ENCODE results near the gene TSPAN9. TPM values are rescaled to one million over a fixed set of nuclear protein-coding genes. Genes with fewer than 3 reads are reported as not detected.

Gene TSPAN9
- total and polyA plus RNA-seq, 2 donors from 2014 or later = 62.4 to 81.6 TPM

DNA sequence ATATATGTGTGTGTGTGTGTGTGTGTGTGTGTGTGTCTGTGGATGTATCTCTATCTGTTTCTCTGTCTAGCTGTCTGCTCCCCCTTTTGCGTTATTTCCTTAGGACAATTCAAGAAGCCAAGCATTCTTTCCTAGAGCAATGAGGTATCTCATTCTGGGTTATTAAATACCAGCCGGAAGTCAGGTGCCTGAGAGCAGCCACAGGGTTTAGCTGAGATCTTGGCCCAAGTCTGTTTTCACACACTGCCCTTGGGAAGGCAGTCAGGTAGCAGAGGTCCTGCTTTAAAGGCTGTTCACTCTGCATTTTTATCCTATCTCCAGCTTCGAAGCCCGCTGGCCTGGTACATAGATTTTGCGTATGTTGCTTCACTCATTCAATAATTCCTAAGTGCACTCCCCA is 76.8 kb downstream of the TSPAN9 start:
- intact Hi-C loops (cut with DNase I) = no loop called here
- Histone ChIP-seq H3K4me3 (ENCODE audit: low read length in 3 of 3) (no peak overlapping the region), H3K27me3 (ENCODE audit: control insufficient read depth, insufficient read depth, low read length) (no peaks in the 10 kb centered on the region), H3K27ac (ENCODE audit: low read depth in 2 of 2, low read length in 2 of 2) (no peak overlapping the region), H3K9me3 (ENCODE audit: control insufficient read depth in 2 of 3, insufficient read depth in 1 of 3, low read length in 3 of 3) (no peaks in the 10 kb centered on the region), H3K4me1 (ENCODE audit: control insufficient read depth in 2 of 3, insufficient read depth in 2 of 3, low read depth in 1 of 3, low read length in 3 of 3) (peaks cover 0 to 52% (median 41%) of the 10 kb centered on the region in 3 donors), H3K36me3 (ENCODE audit: control insufficient read depth in 2 of 3, insufficient read depth in 3 of 3, low read length in 3 of 3) (peaks cover 0 to 2% (median 0%) of the 10 kb centered on the region in 3 donors), H3K9ac (ENCODE audit: low read length in 3 of 3) (no peak overlapping the region)
- DNase-seq = peak in 1 of 5 donors; percentile 29
- FAIRE-seq = no peak
- TF ChIP-seq, protein P1, sequence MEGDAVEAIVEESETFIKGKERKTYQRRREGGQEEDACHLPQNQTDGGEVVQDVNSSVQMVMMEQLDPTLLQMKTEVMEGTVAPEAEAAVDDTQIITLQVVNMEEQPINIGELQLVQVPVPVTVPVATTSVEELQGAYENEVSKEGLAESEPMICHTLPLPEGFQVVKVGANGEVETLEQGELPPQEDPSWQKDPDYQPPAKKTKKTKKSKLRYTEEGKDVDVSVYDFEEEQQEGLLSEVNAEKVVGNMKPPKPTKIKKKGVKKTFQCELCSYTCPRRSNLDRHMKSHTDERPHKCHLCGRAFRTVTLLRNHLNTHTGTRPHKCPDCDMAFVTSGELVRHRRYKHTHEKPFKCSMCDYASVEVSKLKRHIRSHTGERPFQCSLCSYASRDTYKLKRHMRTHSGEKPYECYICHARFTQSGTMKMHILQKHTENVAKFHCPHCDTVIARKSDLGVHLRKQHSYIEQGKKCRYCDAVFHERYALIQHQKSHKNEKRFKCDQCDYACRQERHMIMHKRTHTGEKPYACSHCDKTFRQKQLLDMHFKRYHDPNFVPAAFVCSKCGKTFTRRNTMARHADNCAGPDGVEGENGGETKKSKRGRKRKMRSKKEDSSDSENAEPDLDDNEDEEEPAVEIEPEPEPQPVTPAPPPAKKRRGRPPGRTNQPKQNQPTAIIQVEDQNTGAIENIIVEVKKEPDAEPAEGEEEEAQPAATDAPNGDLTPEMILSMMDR (IDR thresholded peaks at IDR 0.05; ENCODE audit: borderline replicate concordance, extremely low read depth, insufficient read depth) = no peak

DNA sequence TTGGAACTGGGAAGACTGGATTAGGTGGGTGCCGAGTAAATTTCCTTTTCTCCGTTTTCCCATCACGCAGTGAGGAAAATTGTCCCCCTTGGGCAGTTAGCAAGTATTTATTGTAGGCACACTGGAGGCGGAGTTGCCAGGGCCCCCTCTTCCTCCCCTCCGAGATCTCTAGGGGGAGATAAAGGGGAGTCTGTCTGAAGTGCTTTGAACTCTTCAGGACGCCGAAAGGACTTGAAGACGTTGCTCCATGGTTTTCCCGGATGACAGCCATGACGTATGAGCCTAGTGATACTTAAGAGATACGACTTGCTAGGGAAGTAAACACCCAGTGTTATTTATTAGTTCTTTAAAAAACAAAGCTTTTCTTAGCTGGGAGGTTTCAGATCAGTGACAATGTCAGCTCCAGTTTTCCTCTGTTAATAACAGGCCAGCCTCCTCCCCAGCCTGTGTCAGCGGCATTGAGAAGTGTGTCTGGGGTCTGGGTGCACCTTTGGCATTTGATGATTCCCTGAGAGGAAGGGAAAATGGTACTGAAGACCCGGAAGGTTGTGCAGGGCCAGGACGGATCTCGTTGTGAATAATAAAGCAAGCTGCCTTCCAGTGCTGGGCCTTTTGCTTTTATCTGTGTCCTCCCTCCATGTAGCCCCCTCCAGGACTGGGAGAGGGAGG is 78.7 kb downstream of the TSPAN9 start:
- H3K9me3 ChIP-seq (ENCODE audit: control insufficient read depth in 2 of 3, insufficient read depth in 1 of 3, low read length in 3 of 3) = no peaks in the 10 kb centered on the region
- H3K4me3 ChIP-seq (ENCODE audit: low read length in 3 of 3) = no peak overlapping the region
- intact Hi-C loops (cut with DNase I) = no loop called here
- H3K4me1 ChIP-seq (ENCODE audit: control insufficient read depth in 2 of 3, insufficient read depth in 2 of 3, low read depth in 1 of 3, low read length in 3 of 3) = peaks cover 0 to 36% (median 23%) of the 10 kb centered on the region in 3 donors
- peaks cover 0 to 2% (median 0%) of the 10 kb centered on the region in 3 donors for H3K36me3 ChIP-seq (ENCODE audit: control insufficient read depth in 2 of 3, insufficient read depth in 3 of 3, low read length in 3 of 3)
- FAIRE-seq = no peak
- no peak overlapping the region for H3K9ac ChIP-seq (ENCODE audit: low read length in 3 of 3)
- H3K27me3 ChIP-seq (ENCODE audit: control insufficient read depth, insufficient read depth, low read length) = no peaks in the 10 kb centered on the region
- peak in 4 of 5 donors; percentile 50 to 80 (median 64) for DNase-seq
- TF ChIP-seq, protein P1 (IDR thresholded peaks at IDR 0.05; ENCODE audit: borderline replicate concordance, extremely low read depth, insufficient read depth) = no peak
- peak overlapping the region; percentile 54 to 57 for H3K27ac ChIP-seq (ENCODE audit: low read depth in 2 of 2, low read length in 2 of 2)

DNA sequence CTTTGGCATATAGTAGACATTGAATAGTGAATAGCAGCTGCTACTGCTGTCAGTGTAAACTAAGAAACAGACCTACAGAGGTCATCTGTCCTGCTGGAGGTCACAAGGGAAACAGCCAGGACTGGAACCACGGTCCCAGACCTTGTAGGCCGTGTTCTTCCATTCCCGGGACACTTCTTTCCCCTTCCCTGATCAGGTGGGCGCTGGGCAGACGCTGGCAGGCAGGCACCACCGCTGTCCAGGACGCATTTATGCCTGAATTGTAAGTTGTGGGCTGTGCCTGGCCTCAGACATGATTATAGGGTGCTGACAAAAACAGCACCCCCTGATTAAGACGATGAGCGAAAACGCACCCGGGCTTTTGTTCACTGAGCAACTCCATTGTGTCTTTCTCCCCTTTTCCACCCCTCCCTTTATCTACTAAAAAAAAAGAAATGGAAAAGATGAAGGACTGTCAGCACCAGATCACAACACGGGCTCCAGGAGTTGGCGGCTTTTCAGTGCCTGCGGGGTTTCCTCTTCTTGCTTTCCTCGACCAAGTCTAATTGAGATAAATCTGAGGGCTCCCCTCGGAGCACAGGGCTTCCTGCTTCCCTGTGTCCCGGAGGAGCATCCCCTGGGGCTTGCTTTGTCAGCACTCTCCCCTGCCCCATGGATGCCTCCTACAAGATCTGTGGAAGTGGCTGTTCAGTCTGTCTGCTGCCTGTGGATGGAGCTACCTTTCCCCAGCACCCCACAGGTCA is 80.6 kb downstream of the TSPAN9 start:
- DNase-seq = no peak
- TF ChIP-seq, protein P1 (IDR thresholded peaks at IDR 0.05; ENCODE audit: borderline replicate concordance, extremely low read depth, insufficient read depth) = no peak
- FAIRE-seq = no peak
- no peaks in the 10 kb centered on the region for H3K9me3 ChIP-seq (ENCODE audit: control insufficient read depth in 2 of 3, insufficient read depth in 1 of 3, low read length in 3 of 3)
- H3K36me3 ChIP-seq (ENCODE audit: control insufficient read depth in 2 of 3, insufficient read depth in 3 of 3, low read length in 3 of 3) = peaks cover 0 to 2% (median 0%) of the 10 kb centered on the region in 3 donors
- H3K27ac ChIP-seq (ENCODE audit: low read depth in 2 of 2, low read length in 2 of 2) = no peak overlapping the region
- no peaks in the 10 kb centered on the region for H3K27me3 ChIP-seq (ENCODE audit: control insufficient read depth, insufficient read depth, low read length)
- no peak overlapping the region for H3K4me3 ChIP-seq (ENCODE audit: low read length in 3 of 3)
- H3K9ac ChIP-seq (ENCODE audit: low read length in 3 of 3) = no peak overlapping the region
- intact Hi-C loops (cut with DNase I) = no loop called here
- H3K4me1 ChIP-seq (ENCODE audit: control insufficient read depth in 2 of 3, insufficient read depth in 2 of 3, low read depth in 1 of 3, low read length in 3 of 3) = peaks cover 0 to 21% (median 15%) of the 10 kb centered on the region in 3 donors
